SK-N-SH treated with all-trans-retinoic acid at 6 μM for 48 hours (cell line): ENCODE measurements around the gene OR8A1.

Source experiments
- ARNTL ChIP-seq: fragments of 450-650 bp; formaldehyde crosslinking; IDR thresholded peaks from 2 replicates; pipeline ENCODE4 v1.5.0; 2020; ENCODE audit warnings: low read depth, mild to moderate bottlenecking, moderate library complexity, borderline replicate concordance
- BACH2 ChIP-seq: fragments of 250-450 bp; sonication (Bioruptor Pico); IDR thresholded peaks from 2 replicates; pipeline ENCODE4 v1.9.0; 2021; ENCODE audit warnings: mild to moderate bottlenecking, borderline replicate concordance
- ISL1 ChIP-seq: fragments of 250-450 bp; sonication (Bioruptor Pico); IDR thresholded peaks from 2 replicates; pipeline ENCODE4 v2.1.2; 2022; ENCODE audit warnings: mild to moderate bottlenecking, moderate library complexity
- OSR1 ChIP-seq: fragments of 250-450 bp; sonication (Bioruptor Pico); IDR thresholded peaks from 2 replicates; pipeline ENCODE4 v1.8.0; 2022; ENCODE audit warnings: moderate library complexity, mild to moderate bottlenecking, inconsistent platforms
- PPARA ChIP-seq: fragments of 250-450 bp; sonication (Bioruptor Pico); IDR thresholded peaks from 2 replicates; pipeline ENCODE4 v1.5.0; 2020; ENCODE audit warnings: mild to moderate bottlenecking, borderline replicate concordance
- RARB ChIP-seq: fragments of 250-450 bp; sonication (Bioruptor Pico); IDR thresholded peaks from 2 replicates; pipeline ENCODE4 v1.8.0; 2021; ENCODE audit warnings: mild to moderate bottlenecking, moderate library complexity
- SNAI2 ChIP-seq: fragments of 250-450 bp; sonication (Bioruptor Pico); IDR thresholded peaks from 2 replicates; pipeline ENCODE4 v1.5.0; 2020; ENCODE audit warnings: mild to moderate bottlenecking, moderate library complexity
- TCF4 ChIP-seq: fragments of 250-450 bp; sonication (Bioruptor Pico); IDR thresholded peaks from 2 replicates; pipeline ENCODE4 v1.8.0; 2021; ENCODE audit warnings: mild to moderate bottlenecking, moderate library complexity, borderline replicate concordance
- ZC3H10 ChIP-seq: fragments of 250-450 bp; sonication (Bioruptor Pico); IDR thresholded peaks from 2 replicates; pipeline ENCODE4 v1.5.1; 2021; ENCODE audit warnings: mild to moderate bottlenecking, moderate library complexity
- ZFP3 ChIP-seq: fragments of 250-450 bp; sonication (Bioruptor Pico); IDR thresholded peaks from 2 replicates; pipeline ENCODE4 v1.5.0; 2020; ENCODE audit warnings: mild to moderate bottlenecking, moderate library complexity
- ZFP30 ChIP-seq: fragments of 450-650 bp; formaldehyde crosslinking; IDR thresholded peaks from 2 replicates; pipeline ENCODE4 v1.5.0; 2022; ENCODE audit warnings: mild to moderate bottlenecking, moderate library complexity
- ZNF70 ChIP-seq: fragments of 450-650 bp; formaldehyde crosslinking; IDR thresholded peaks from 2 replicates; pipeline ENCODE4 v1.5.0; 2020; ENCODE audit warnings: mild to moderate bottlenecking, moderate library complexity
- TF ChIP-seq, protein P1 (sequence below): fragments of 250-450 bp; sonication (Bioruptor Pico); IDR thresholded peaks from 2 replicates; pipeline ENCODE4 v1.5.0; 2020; ENCODE audit warnings: mild to moderate bottlenecking, moderate library complexity
- TF ChIP-seq, protein P2 (sequence below): fragments of 250-450 bp; sonication (Bioruptor Pico); IDR thresholded peaks from 2 replicates; pipeline ENCODE4 v1.5.1; 2020; ENCODE audit warnings: low read depth, mild to moderate bottlenecking, moderate library complexity

- TF ChIP-seq BACH2 (CRISPR knock-in tag): no peak
- TF ChIP-seq, protein P1, sequence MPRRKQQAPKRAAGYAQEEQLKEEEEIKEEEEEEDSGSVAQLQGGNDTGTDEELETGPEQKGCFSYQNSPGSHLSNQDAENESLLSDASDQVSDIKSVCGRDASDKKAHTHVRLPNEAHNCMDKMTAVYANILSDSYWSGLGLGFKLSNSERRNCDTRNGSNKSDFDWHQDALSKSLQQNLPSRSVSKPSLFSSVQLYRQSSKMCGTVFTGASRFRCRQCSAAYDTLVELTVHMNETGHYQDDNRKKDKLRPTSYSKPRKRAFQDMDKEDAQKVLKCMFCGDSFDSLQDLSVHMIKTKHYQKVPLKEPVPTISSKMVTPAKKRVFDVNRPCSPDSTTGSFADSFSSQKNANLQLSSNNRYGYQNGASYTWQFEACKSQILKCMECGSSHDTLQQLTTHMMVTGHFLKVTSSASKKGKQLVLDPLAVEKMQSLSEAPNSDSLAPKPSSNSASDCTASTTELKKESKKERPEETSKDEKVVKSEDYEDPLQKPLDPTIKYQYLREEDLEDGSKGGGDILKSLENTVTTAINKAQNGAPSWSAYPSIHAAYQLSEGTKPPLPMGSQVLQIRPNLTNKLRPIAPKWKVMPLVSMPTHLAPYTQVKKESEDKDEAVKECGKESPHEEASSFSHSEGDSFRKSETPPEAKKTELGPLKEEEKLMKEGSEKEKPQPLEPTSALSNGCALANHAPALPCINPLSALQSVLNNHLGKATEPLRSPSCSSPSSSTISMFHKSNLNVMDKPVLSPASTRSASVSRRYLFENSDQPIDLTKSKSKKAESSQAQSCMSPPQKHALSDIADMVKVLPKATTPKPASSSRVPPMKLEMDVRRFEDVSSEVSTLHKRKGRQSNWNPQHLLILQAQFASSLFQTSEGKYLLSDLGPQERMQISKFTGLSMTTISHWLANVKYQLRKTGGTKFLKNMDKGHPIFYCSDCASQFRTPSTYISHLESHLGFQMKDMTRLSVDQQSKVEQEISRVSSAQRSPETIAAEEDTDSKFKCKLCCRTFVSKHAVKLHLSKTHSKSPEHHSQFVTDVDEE (CRISPR knock-in tag): no peak
- TF ChIP-seq ZNF70 (CRISPR knock-in tag): no peak
- TF ChIP-seq TCF4 (CRISPR knock-in tag): no peak
- TF ChIP-seq RARB: no peak
- no peak for TF ChIP-seq ZFP3 (CRISPR knock-in tag)
- TF ChIP-seq ZC3H10 (CRISPR knock-in tag): no peak
- no peak for TF ChIP-seq SNAI2
- TF ChIP-seq ARNTL (CRISPR knock-in tag): no peak
- TF ChIP-seq ISL1 (CRISPR knock-in tag): no peak
- TF ChIP-seq, protein P2, sequence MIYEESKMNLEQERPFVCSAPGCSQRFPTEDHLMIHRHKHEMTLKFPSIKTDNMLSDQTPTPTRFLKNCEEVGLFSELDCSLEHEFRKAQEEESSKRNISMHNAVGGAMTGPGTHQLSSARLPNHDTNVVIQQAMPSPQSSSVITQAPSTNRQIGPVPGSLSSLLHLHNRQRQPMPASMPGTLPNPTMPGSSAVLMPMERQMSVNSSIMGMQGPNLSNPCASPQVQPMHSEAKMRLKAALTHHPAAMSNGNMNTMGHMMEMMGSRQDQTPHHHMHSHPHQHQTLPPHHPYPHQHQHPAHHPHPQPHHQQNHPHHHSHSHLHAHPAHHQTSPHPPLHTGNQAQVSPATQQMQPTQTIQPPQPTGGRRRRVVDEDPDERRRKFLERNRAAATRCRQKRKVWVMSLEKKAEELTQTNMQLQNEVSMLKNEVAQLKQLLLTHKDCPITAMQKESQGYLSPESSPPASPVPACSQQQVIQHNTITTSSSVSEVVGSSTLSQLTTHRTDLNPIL: no peak
- no peak for TF ChIP-seq PPARA
- no peak for TF ChIP-seq OSR1 (CRISPR knock-in tag)
- no peak for TF ChIP-seq ZFP30 (CRISPR knock-in tag)
Measured at GRCh38 chr11:124605719-124606118, 35.9 kb downstream of the OR8A1 start.
